ENCODE measurements around the gene PDPK1. TPM values are rescaled to one million over a fixed set of nuclear protein-coding genes. Genes with fewer than 3 reads are reported as not detected.

The PDPK1 gene
- total and polyA plus RNA-seq, 4 donors: 12.1 to 28.1 (median 18.2) TPM

DNA sequence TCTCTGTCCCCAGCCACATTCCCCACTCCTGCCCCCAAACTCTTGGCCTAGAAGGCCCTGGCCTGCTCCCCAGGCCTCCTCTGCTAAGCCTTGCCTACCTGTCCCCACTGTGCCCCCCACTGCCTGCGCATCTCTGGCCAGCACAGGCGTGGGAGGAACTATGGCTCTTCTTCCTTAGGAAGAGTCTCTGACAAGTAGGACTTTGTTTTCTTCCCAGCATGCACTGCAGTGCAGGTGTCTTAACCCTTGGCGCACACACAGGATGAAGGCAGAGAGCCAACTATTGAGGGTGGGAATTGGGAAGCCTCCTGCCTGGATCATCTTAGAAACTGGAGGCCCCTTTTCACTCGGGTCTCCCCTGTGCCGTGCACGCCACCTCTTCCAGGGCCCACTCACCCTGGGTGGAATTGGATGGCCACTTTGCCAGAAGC is 14.0 kb upstream of the PDPK1 start:
- Histone ChIP-seq H3K9me3 (ENCODE audit: control insufficient read depth in 4 of 4, low read length in 3 of 4) (no peaks in the 10 kb centered on the region), H3K27ac (ENCODE audit: low read depth in 1 of 2, low read length in 2 of 2) (peak overlapping the region; percentile 20 to 76), H3K4me3 (ENCODE audit: low read depth in 1 of 3, low read length in 3 of 3) (no peak overlapping the region), H3K9ac (ENCODE audit: low read depth in 1 of 2, low read length in 2 of 2) (no peak overlapping the region), H3K27me3 (ENCODE audit: control insufficient read depth in 4 of 4, insufficient read depth in 4 of 4, low read length in 3 of 4) (no peaks in the 10 kb centered on the region), H3K4me1 (ENCODE audit: control insufficient read depth in 4 of 4, insufficient read depth in 4 of 4, low read length in 3 of 4) (peaks cover 22 to 62% (median 52%) of the 10 kb centered on the region in 4 donors), H3K36me3 (ENCODE audit: control insufficient read depth in 4 of 4, insufficient read depth in 3 of 4, low read depth in 1 of 4, low read length in 3 of 4) (peaks cover 0 to 4% (median 2%) of the 10 kb centered on the region in 4 donors)
- TF ChIP-seq HNF4A (conservative IDR thresholded peaks at IDR 0.05) (peak in 1 of 2 donors; percentile 43), YY1 (IDR thresholded peaks at IDR 0.05) (no peak)
- WGBS: 60% methylated on average over 6 of the region's 6 CpGs
- DNase-seq (ENCODE audit: low spot score): no peak

DNA sequence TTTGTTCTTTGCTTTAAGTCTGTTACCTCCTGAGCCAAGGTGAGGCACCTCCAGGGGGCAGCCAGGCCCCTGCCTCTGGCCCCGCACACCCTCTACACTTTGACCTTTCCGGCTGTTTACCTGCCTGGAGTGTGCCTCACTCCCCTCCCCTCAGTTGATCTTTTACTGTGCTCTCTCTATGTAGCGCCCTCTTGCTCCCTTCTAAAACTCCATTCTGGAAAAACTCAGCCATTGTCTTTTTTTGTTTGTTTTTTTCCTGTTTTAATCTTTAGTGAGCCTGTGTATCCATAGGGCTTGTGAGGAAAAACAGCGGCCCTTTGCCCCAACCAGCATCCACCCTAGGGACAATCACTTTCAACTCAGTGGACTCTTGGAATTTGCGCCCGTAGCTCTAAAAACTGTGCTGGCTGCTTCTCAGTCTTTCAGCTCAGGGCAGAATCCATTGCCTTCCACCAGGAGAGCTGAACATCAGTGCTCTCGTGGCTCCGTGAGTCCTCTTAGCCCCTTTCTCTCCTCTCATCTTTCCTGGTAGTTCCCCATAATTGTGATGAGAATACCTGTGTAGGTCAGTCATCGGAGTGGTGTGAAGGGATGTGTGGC is 13.4 kb upstream of the PDPK1 start:
- TF ChIP-seq HNF4A (conservative IDR thresholded peaks at IDR 0.05) (peak; percentile 65 to 77), YY1 (IDR thresholded peaks at IDR 0.05) (peak; percentile 41), NR2F2 (IDR thresholded peaks at IDR 0.05) (peak; percentile 50), EGR1 (IDR thresholded peaks at IDR 0.05; ENCODE audit: low read depth in 2 of 2) (no peak), JUND (IDR thresholded peaks at IDR 0.05) (no peak), TAF1 (conservative IDR thresholded peaks at IDR 0.05) (no peak), ATF3 (IDR thresholded peaks at IDR 0.05) (no peak), RAD21 (IDR thresholded peaks at IDR 0.05) (peak in 1 of 2 donors; percentile 35), REST (IDR thresholded peaks at IDR 0.05) (no peak), HNF4G (IDR thresholded peaks at IDR 0.05) (peak; percentile 44), FOXA1 (IDR thresholded peaks at IDR 0.05) (no peak), GABPA (IDR thresholded peaks at IDR 0.05 in 1 of 2, conservative IDR thresholded peaks at IDR 0.05 in 1 of 2) (no peak), MAX (IDR thresholded peaks at IDR 0.05) (no peak), RXRA (IDR thresholded peaks at IDR 0.05) (peak; percentile 78 to 88), FOXA2 (IDR thresholded peaks at IDR 0.05) (peak; percentile 60), SP1 (IDR thresholded peaks at IDR 0.05) (peak; percentile 47)
- TF ChIP-seq, protein P1, sequence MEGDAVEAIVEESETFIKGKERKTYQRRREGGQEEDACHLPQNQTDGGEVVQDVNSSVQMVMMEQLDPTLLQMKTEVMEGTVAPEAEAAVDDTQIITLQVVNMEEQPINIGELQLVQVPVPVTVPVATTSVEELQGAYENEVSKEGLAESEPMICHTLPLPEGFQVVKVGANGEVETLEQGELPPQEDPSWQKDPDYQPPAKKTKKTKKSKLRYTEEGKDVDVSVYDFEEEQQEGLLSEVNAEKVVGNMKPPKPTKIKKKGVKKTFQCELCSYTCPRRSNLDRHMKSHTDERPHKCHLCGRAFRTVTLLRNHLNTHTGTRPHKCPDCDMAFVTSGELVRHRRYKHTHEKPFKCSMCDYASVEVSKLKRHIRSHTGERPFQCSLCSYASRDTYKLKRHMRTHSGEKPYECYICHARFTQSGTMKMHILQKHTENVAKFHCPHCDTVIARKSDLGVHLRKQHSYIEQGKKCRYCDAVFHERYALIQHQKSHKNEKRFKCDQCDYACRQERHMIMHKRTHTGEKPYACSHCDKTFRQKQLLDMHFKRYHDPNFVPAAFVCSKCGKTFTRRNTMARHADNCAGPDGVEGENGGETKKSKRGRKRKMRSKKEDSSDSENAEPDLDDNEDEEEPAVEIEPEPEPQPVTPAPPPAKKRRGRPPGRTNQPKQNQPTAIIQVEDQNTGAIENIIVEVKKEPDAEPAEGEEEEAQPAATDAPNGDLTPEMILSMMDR (IDR thresholded peaks at IDR 0.05; ENCODE audit: low read depth, low read length, missing input control): no peak
- TF ChIP-seq, protein P2, sequence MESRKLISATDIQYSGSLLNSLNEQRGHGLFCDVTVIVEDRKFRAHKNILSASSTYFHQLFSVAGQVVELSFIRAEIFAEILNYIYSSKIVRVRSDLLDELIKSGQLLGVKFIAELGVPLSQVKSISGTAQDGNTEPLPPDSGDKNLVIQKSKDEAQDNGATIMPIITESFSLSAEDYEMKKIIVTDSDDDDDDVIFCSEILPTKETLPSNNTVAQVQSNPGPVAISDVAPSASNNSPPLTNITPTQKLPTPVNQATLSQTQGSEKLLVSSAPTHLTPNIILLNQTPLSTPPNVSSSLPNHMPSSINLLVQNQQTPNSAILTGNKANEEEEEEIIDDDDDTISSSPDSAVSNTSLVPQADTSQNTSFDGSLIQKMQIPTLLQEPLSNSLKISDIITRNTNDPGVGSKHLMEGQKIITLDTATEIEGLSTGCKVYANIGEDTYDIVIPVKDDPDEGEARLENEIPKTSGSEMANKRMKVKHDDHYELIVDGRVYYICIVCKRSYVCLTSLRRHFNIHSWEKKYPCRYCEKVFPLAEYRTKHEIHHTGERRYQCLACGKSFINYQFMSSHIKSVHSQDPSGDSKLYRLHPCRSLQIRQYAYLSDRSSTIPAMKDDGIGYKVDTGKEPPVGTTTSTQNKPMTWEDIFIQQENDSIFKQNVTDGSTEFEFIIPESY (IDR thresholded peaks at IDR 0.05): no peak
- Histone ChIP-seq H3K4me1 (ENCODE audit: control insufficient read depth in 4 of 4, insufficient read depth in 4 of 4, low read length in 3 of 4) (peaks cover 16 to 57% (median 48%) of the 10 kb centered on the region in 4 donors), H3K9me3 (ENCODE audit: control insufficient read depth in 4 of 4, low read length in 3 of 4) (no peaks in the 10 kb centered on the region), H3K4me3 (ENCODE audit: low read depth in 1 of 3, low read length in 3 of 3) (no peak overlapping the region), H3K36me3 (ENCODE audit: control insufficient read depth in 4 of 4, insufficient read depth in 3 of 4, low read depth in 1 of 4, low read length in 3 of 4) (peaks cover 0 to 8% (median 1%) of the 10 kb centered on the region in 4 donors), H3K27me3 (ENCODE audit: control insufficient read depth in 4 of 4, insufficient read depth in 4 of 4, low read length in 3 of 4) (no peaks in the 10 kb centered on the region), H3K27ac (ENCODE audit: low read depth in 1 of 2, low read length in 2 of 2) (peak overlapping the region; percentile 57 to 76), H3K9ac (ENCODE audit: low read depth in 1 of 2, low read length in 2 of 2) (no peak overlapping the region)
- peak; percentile 45 for DNase-seq (ENCODE audit: low spot score)
- 43% methylated on average over 9 of the region's 9 CpGs for WGBS
